GM19328 (cell line): ENCODE data around the gene DPP6.

ENCODE experiments used
- ATAC-seq: cut with Tn5 transposase; IDR thresholded peaks from one replicate; pipeline ENCODE4 v1.9.1; 2021; ENCODE audit warnings: mild to moderate bottlenecking, moderate library complexity; ENCODE audit not compliant: unreplicated experiment

Gene DPP6

DNA sequence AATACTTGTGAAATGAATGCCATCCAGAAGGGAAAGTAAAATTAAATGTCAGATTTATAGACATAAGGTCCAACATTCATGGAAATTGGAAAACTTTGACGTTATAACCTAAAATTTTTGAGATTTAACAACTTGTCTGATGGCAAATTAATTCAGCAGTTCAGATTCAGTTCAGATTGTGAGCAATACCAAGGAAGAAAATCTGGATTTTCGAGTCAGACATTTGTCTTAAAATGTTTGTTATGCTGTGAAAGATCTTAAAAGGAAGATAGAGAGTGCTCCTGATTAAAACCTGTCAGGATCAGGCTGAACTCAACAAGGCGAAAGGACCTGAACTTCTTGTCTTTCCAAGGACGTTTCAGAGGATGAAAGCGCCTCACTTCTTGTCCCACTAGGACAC, 629.8 kb downstream of the DPP6 start:
- ATAC-seq: no peak

DNA sequence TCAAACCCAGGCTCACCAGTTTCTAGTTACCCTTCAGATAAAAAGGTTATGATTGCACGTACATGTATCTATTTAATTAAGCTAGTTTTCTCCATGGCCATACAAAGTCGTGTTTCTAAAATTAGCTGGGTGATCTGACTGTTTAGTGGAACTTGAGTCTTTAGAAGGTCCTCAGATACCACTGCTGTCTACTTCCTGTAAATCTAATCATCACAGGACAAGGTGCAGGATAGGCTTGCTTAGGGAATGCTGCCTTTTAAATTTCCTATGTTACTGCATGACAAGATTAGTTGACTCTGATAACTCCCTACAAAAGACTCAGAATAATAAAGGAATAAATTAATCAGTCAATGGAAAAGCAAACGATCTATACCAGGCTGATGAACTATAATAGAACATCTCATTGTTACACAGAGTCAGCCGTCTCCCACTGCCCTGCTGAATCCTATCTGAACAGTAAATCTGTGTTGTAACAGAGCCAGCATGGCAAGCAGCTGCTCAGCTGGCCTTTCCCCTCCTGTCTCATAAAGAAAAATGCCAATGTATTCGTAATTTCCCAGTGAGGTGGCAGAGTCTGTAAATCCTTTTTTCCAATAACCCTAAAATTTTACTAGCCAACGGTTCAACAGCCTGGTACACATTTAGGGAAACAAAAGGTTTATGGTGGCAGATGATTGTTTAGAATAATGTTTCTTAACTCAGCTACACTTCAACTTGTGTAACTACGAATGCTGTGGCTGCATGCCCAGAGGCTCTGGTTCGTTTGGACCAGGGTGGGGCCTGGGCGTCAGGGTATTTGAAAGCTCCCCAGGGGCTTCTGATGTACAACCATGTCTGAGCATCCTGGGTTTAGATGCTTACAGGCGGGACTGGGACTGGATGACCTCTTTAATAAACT, 632.7 kb downstream of the DPP6 start:
- ATAC-seq: no peak

DNA sequence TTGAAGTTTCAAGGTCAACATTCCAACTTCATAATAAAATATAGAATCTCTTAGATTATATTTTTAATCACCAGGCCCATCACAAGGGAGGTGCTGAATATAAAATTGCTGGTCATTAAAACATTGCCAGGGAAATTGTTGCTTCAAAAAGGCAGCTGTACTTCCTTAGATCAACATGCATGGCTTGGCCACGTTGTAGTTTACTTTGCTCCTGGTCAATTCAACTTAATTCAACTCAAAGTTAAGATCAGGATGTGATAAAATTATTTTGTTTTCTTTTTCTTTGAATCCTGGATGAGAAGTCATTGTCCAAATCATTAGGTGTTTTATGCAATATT, 633.3 kb downstream of the DPP6 start:
- ATAC-seq: no peak

DNA sequence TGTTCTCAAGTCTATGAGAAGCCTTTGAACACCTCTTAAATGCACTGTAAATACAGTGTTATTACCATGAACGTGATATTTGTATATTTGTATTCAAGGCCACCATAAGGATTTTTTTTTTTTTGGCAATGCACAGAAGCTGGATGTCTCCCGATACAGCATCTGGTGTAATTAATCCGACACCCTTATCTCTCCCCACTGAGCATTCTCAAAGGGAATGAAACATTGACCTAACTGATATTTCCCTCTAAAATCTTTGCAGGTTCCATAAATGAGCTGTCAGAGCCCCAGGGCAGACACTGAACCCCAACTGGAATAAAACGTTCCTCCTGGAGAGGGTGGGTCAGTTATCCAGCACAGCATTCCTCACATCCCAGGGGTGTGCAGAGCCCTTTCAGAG, 634.1 kb downstream of the DPP6 start:
- no peak for ATAC-seq

DNA sequence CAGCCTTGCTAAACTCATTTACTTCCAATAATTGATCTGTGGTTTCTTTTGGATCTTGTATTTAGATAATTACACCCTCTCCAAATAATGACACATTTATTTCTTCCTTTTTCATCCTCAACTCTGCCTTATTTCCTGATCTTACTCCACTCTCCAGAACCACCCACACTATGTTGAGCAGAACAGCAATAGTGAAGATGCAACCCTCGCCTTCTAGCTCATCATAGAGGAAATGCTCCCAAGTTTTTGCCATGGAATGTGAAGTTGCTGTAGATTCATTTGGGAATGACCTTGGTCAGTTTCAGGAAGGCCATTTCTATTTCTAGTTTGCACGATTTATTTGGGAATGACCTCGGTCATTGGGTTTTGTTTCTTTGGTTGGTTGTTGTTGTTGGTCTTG, 636.8 kb downstream of the DPP6 start:
- ATAC-seq: no peak

DNA sequence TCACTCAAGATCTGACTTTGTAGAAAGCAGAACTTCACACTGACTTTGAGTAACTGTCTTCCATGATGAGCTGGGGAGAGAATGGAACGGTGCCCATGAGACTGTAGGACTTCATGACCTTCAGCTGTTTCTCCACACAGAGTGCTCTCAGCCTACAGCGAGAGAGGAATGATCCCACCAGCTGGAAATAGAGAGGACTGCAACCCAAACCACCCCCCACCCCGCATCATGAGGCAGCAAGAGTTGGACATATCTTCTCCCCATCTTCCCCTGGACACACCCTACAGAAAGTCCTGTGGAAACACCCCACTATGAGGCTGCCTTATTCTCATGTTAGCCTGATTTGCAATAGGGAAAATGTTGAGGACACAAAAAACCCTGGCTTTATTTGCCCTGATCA, 638.2 kb downstream of the DPP6 start:
- no peak for ATAC-seq

DNA sequence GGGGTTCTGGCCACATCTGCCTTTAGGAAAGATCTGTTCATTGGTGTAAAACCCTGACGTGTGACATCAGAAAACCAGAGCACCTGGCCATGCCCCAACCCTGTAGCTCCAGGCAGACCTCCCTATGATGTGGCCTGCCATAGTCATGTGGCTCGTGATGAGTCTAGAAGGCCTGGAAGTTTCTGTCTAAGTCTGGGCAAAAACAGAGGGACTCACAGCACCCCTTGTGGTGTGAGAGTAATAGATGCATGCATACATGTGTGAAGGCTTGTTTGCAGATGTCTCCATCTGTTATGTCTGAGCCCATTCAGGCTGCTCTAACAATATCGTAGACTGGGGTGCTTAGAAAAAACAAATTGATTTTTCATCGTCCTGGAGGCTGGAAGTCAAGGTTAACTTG, 641.5 kb downstream of the DPP6 start:
- no peak for ATAC-seq

DNA sequence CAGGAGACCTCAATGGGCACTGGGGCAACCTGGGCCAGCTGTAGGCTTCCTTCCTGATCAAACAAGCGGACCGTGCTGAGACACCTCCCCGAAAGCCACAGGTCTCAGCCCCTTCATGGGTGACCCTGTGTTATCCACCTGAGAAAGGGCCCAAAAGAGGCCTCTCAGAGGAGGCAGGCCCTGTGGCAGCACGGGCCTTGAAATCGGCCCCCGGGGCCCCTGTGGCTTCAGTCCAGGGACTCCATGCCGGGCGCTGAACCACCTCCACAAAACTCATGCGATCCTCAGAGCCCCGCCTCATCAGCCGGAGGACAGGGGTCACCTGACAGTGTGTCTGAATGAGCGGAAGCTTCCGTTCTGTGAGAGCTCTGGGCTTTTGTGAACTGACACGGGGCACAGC, 643.6 kb downstream of the DPP6 start:
- no peak for ATAC-seq

DNA sequence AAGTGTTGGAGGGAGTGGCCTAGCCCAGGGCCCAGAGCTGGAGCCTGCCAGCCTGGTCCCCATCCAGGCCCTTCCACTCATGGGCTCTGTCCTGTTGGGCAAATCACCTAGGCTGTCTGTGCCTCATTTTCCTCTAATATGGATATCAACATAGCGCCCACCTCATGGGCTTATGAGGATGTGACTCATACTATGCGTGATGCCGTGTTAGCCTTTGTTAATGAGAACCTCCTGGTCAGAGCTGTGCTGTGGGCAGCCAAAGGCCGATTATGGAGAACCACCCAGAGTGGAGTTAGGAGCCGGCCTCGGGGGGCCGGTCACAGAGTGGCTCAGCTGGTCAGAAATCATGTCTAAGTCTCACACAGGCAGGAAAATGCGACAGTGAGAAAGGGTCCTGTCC, 644.4 kb downstream of the DPP6 start:
- ATAC-seq: no peak

DNA sequence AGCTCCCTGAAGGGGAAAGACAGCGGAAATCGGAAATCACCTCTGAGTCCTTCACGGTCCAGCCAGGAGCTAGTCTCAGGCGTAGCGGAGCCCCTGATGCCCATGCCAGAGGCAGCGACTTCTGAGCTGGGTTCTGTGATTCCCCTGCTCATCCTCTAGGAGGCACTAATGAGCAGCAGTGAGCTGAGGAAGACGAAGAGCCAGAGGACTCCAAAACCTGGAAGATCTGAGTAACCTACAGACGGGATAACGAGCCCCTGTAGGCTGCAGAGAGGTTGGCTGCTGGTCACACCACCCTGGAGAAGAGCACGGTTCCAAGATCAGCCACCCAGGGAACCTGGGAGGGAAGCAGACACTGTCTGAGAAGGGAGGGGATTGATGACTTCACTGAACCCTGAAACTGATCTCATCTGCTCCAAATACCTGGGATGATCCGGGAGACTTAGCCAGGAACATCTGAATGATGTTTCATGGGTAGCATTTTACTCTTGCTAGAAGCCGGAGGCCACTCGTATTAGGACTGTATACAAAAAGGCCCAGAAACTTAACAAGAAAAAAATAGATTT, 646.6 kb downstream of the DPP6 start:
- no peak for ATAC-seq

DNA sequence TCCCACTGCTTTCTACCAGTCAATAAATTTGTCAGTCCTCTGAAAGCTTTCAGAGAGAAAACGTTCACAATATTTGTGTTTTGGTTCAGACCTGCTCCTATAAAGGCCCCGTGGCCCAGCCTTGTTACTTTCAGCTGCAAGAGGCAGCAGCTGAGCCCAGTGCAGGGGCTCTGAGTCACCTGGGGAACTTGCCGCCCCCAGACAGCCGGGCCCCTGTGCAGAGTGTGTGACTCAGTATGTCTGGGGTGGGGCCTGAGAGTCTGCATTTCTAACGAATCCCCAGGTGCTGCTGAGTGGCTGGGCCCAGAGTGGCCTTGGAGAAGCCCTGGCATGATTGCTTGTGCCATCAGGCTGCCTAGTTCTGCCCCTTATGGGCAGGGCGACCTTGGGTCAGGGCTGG, 647.2 kb downstream of the DPP6 start:
- no peak for ATAC-seq

DNA sequence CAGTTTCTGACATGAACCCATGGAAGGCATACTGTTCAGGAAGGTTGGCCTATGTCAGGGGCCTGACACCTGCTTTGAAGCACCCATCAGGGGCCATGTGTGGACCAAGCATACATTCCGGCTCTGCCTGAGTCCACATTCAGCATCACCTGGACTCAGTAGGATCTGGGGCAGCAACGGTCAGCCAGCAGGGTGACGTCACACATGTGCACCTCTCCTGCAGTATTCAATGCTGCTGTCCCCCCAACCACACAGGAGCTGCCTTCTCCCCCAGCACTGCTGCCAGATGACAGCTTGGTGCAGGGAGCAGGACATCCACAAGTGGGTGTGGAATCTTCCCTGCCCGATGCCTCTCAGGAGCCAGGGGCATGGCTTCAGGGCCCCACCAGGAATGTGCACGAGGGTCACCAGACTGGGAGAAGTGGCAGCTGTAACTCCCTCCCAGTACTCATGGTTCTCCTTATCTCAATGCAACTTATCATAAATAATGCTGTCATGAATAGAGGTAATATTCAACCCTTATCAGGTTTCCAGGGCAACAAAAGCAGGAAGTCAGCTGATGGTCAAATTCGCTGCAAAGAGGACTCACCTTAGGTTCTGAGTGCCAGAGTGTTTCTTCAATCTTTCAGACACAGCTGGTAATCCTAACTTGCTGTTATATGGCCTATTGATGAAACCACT, 657.8 kb downstream of the DPP6 start:
- ATAC-seq: no peak

DNA sequence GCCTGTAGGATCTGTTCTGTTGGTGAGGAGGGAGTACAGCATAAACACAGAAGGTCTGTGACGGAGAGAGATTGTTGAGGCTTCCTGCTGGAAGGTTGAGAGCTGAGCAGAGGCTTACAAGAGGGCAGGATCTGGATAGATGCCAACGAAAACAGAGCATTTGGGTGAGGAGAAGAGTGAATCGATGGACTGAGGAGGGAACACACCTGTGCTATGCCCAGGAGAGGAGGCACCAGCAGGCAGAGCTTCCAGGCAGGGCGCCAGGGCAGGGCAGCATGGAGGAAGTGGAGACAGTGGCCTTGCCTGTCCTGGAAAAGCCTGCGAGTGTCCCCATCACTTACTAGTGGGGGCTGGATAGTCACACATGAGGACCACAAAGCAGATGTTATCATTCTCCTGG, 667.8 kb downstream of the DPP6 start:
- no peak for ATAC-seq

DNA sequence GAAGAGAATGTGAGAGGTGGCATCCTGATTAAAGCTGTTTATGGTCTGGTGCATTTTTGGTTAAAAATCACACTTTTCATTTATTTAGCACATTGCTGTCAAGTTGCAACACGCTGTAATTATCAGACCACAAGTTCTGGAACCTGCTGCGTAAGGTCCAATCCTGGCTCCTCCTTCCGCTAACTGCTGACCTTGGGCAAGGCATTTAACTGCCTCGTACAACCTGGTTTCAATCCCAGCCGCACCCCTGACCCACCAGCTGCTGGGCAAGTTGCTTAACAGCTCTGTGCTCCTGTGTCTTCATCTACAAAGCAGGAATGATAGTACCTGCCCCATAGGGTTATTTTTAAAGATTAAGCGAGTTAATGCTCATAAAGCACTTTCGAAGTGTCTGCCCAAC, 668.9 kb downstream of the DPP6 start:
- no peak for ATAC-seq

DNA sequence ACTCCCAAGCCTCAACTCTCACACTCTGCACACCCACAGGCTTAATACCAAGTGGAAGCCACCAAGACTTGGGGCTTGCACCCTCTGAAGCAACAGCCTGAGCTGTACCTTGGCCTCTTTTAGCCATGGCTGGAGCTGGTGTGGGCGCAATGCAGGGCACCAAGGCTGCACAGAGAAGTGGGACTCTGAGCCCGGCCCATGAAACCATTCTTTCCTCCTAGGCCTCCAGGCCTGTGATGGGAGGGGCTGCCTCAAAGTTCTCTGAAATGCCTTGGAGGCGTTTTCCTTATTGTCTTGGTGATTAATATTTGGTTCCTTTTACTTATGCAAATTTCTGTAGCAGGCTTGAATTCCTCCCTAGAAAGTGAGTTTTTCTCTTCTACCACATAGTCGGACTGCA, 674.2 kb downstream of the DPP6 start:
- ATAC-seq: no peak

DNA sequence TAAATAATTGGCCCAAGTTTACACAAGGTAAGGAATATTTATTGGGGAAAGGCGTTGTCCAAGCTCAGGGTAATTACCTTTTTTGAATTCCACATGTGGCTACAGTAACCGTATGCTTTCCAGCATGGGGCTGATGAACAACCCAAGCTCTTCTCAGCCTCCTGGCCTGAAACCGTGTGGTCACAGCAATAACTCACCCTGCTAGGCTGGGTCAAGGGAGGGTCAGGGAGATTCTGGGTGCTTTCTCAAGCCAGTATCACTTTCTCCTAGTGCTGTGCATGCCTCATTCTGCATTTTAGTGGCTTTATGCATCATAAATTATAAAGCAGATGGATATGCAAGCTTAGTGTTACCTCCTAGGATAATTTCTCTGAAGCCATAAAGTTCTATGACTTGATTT, 676.9 kb downstream of the DPP6 start:
- no peak for ATAC-seq

DNA sequence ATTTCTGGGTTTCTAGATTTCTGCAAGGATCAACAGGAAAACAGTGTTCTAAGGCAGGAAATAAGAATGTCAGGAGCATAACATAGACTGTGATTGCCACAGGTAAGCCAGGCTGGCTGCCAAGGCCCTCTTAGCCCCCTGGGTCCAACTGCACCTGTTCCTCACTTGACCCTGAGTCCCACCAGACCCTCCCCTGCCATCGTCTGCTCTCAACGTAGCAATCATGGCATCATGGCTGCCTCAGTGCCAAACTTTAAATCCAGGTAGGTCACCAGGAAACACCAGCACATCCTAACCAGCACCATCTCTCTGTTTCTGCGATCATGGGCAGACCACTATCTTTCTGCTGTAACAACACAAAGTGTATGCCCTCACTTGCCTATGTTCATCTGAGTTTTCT, 683.6 kb downstream of the DPP6 start:
- ATAC-seq: no peak

DNA sequence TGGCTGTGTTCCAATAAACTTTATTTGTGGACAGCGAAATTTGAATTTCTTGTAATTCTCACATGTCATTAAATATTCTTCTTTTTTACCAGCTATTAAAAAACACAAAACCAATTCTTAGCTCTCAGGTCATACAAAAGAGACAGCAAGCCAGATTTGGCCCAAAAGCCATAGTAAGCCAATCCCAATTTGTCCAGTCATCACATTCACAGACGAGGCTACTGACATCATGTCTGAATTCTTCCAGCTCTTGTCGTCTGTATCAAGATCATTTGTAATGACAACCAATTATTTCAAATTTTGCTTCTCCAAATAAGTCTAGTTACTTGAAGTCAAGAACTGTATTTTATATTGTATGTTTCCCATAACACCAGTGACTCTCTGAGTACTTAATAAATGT, 684.2 kb downstream of the DPP6 start:
- ATAC-seq: no peak

DNA sequence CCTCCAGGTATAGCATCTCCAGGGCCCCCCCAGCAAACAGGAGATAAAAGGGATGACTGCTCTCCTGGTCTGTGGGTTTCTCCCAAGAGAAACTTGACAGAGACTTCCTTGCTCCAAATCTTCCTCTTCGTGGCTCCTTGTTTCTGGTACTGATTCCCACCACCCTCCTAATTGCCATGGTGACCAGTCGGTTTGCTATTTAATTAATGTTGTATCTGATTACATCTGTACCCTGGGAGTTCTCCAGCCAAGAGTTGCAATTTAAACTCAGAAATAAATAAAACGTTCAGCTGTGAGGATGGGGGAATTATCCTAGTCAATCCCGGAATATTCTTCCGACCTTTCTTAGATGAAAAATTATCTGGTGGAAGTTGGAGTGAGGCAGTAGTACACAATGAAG, 686.0 kb downstream of the DPP6 start:
- no peak for ATAC-seq

DNA sequence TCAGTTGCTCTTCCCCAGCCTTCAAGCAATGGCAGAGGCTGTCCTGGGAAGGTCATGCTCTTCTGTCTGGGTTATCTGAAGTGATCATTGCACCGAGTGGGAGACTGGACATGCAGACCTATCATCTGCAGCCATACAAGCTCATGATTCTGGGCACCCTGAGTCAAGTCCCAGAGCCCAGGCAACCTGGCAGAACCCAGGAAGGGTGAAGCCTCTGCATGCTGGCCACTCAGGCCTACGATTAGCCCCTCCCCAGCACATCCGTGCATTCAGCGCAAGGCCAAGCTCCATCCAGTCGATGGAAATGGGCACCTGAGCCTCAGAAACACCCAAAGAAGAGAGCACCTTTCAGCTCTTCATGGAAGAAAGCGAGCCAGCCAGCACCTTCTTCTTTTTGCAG, 688.9 kb downstream of the DPP6 start:
- ATAC-seq: no peak

DNA sequence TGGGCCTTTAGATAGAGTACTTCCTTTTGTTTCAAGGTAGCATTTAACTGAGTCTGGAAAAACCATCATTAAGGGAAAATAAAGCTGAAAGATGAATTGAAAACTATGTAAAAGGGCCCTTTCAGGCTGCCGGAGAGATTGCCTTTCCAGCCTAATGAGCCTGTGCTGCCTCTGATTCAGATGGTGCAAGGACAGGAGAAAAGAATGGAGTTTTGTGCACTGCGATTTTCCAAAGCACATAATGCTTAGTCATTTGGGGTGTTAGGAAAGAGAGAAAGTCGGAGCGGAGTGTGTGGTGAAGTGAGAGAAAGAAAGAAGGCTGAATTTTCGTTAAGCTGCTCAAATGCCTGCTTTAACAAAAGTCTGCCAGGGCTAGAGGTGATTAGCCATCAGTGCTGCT, 691.0 kb downstream of the DPP6 start:
- ATAC-seq: no peak

DNA sequence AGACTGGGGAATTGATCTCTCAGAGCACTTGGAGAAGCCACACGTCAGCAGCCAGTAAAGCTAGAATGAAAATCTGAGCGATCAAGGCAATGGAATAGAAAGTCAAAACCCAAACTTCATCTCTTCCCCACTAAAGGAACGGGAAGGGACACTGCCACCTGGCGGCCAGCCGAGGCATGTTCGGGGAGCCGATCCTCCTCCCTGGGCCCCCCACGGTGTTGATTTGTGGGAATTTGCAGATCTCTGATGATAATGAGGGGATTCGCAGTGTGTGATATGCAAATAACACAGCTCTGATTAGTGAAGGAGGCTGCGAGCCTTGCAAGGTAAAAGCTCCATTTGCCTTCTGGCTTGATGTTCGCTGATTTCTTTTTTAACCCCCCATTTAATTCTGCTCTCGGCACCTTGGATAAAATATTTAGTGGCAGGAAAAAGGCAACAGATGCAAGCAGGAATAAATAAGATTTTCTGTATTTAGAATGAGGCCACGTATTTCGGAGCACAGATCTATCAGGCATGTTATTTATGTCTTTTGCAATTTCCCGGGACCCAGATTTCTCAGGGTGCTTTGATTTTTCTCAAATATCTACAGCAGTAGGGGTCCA, 692.2 kb downstream of the DPP6 start:
- no peak for ATAC-seq
